Loucy (cell line): Measurements from ENCODE around the gene GNG10.

Experiments
- EZH2phosphoT487 ChIP-seq: fragments of 200-600 bp; IDR thresholded peaks from 2 replicates; pipeline ENCODE4 v1.6.1; 2018; ENCODE audit warnings: antibody characterized with exemption, mild to moderate bottlenecking, moderate library complexity, borderline replicate concordance
- TF ChIP-seq, protein P1 (sequence below): fragments of 200-600 bp; sonication (generic); conservative IDR thresholded peaks from 2 replicates; pipeline ENCODE4 v1.5.1; 2014; ENCODE audit warnings: mild to moderate bottlenecking, antibody characterized with exemption, low read length

DNA sequence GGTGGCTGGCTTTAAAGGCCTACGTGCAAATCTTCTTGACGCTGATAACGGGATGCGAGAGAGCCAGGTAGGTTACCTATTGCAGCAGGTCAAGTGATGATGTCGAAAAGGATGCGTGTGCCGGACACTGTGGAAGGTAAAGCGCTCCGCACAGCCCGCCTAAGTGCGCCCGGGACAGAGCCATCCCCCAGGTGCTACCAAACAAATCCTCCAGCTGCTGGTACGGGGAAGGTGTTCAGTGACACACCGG, 30.5 kb upstream of the GNG10 start:
- TF ChIP-seq, protein P1, sequence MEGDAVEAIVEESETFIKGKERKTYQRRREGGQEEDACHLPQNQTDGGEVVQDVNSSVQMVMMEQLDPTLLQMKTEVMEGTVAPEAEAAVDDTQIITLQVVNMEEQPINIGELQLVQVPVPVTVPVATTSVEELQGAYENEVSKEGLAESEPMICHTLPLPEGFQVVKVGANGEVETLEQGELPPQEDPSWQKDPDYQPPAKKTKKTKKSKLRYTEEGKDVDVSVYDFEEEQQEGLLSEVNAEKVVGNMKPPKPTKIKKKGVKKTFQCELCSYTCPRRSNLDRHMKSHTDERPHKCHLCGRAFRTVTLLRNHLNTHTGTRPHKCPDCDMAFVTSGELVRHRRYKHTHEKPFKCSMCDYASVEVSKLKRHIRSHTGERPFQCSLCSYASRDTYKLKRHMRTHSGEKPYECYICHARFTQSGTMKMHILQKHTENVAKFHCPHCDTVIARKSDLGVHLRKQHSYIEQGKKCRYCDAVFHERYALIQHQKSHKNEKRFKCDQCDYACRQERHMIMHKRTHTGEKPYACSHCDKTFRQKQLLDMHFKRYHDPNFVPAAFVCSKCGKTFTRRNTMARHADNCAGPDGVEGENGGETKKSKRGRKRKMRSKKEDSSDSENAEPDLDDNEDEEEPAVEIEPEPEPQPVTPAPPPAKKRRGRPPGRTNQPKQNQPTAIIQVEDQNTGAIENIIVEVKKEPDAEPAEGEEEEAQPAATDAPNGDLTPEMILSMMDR, result no peak
- no peak for TF ChIP-seq EZH2phosphoT487
